ENCODE data around the gene PLP2.

Gene PLP2

GRCh38 chrX:49209434-49210251, 37.9 kb downstream of the PLP2 start:
- no peak for DNase-seq

- DNase-seq, result no peak
Observed at GRCh38 chrX:49210406-49210805, 38.7 kb downstream of the PLP2 start.

DNA sequence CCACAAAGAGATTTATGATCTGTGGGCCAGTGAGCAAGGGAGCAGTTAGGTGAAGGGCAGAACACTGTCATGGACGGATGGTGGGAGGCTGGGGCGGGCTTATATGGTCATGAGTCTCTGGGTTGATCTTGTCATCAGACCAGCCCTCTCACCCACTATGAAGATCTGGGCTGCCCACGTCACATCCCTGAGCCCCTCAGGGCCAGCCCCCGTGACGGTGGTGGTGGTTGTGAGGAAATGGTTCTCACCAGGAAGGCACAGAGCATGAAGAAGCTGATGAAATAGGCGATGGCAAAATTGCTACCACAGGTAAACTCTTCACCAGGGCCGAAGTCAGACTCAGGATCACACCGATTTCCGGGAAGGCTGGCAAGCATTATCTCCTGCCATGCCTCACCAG, 39.4 kb downstream of the PLP2 start:
- DNase-seq, result no peak

- DNase-seq, result no peak
Observed at GRCh38 chrX:49212209-49212608, 40.5 kb downstream of the PLP2 start.

GRCh38 chrX:49212861-49213260, 41.2 kb downstream of the PLP2 start:
- DNase-seq, result no peak

- no peak for DNase-seq
Observed at GRCh38 chrX:49214416-49214815, 42.7 kb downstream of the PLP2 start.

GRCh38 chrX:49214996-49215526, 43.4 kb downstream of the PLP2 start:
- no peak for DNase-seq

GRCh38 chrX:49220100-49220499, 48.4 kb downstream of the PLP2 start:
- DNase-seq, result no peak

GRCh38 chrX:49221868-49222267, 50.2 kb downstream of the PLP2 start:
- no peak for DNase-seq
